22Rv1 (cell line): ENCODE data around the gene ZBTB34.

Experiments
- H3K27ac ChIP-seq: fragments of 450-650 bp; 2 replicates; pipeline ENCODE4 v1.5.1; 2017
- ZFX ChIP-seq: fragments of 450-650 bp; IDR thresholded peaks from 2 replicates; pipeline ENCODE4 v1.6.1; 2017; ENCODE audit warnings: antibody characterized with exemption, borderline replicate concordance
- TF ChIP-seq, protein P1 (sequence below): fragments of 450-650 bp; IDR thresholded peaks from 2 replicates; pipeline ENCODE4 v1.5.1; 2017; ENCODE audit warnings: mild to moderate bottlenecking

Gene ZBTB34

DNA sequence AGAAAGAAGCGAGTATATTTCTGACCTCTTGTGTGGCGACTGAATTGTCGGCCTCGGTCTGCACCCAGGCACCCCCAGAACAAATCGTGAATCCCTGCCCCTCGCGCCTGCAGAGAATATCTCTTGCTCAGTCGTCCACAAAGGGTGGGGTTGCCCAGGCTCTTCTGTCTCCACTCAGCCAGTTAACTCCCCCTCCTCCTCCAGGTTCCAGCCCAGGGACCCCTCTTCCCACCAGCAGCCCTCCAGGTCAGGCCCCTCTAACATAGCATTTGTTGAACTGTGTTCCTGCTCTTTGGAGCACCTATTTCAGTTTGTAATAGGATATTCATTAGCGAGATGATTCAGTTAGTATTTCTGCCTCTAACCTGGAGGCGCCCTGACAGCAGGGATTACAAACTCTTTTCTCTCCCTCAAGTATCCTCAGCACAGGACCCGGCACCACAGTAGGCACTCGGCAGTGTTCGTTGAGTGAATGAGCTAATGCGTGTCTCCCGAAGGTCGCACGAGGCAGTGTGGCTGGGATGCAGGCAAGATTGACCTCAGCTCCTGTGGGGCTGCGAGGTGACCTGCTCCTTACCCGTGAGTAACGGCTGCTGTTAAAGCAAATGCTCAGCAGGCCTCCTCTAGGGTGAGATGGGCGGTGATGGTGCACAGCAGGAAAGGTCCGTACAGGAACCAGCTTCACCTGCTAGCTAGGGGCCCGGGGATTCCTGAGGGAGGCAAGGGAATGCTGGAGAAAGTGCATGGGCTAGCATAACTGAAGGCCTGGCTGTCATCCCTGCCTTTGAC lies 25.8 kb downstream of the ZBTB34 start:
- TF ChIP-seq, protein P1, sequence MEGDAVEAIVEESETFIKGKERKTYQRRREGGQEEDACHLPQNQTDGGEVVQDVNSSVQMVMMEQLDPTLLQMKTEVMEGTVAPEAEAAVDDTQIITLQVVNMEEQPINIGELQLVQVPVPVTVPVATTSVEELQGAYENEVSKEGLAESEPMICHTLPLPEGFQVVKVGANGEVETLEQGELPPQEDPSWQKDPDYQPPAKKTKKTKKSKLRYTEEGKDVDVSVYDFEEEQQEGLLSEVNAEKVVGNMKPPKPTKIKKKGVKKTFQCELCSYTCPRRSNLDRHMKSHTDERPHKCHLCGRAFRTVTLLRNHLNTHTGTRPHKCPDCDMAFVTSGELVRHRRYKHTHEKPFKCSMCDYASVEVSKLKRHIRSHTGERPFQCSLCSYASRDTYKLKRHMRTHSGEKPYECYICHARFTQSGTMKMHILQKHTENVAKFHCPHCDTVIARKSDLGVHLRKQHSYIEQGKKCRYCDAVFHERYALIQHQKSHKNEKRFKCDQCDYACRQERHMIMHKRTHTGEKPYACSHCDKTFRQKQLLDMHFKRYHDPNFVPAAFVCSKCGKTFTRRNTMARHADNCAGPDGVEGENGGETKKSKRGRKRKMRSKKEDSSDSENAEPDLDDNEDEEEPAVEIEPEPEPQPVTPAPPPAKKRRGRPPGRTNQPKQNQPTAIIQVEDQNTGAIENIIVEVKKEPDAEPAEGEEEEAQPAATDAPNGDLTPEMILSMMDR: no peak
- no peak for TF ChIP-seq ZFX
- H3K27ac ChIP-seq: no peak overlapping the region

DNA sequence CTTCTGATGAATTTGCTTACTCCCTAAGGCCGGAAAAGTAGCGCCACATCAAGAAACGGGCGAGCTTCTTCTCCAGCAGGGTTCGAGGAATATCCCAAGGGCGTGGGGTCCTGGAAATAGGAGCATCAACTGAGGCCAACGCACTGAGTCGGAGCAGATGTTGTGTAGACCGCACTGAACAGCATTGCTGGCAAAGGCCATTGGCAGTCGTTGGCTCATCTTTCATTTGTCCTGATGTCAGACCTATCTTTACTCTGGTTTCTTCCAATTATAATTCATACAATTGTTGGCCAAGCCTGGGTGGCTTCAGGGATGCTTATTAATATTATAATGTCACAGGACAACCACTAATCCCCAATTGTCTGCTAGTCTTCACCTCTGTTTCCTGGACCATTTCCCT lies 26.5 kb downstream of the ZBTB34 start:
- TF ChIP-seq, protein P1: no peak
- TF ChIP-seq ZFX: no peak
- no peak overlapping the region for H3K27ac ChIP-seq

DNA sequence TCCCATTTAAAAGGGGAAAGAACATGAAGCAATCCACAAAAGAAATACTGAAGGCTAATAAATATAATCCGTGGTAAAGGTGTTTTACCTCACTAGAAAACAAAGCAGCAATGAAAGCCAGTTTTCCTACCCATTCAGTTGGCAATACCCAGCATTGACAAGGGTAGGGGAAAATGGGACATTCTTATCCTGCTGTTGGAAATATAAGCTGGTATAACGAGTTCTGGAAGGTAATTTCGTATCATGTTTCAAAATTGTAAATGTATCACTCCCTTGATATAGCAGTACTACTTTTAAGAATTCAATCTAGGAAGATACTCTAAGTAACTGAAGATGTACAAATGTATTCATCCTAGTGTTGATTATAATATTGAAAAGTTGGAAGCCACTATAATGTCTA lies 31.2 kb downstream of the ZBTB34 start:
- no peak overlapping the region for H3K27ac ChIP-seq
- TF ChIP-seq, protein P1: no peak
- TF ChIP-seq ZFX: no peak

DNA sequence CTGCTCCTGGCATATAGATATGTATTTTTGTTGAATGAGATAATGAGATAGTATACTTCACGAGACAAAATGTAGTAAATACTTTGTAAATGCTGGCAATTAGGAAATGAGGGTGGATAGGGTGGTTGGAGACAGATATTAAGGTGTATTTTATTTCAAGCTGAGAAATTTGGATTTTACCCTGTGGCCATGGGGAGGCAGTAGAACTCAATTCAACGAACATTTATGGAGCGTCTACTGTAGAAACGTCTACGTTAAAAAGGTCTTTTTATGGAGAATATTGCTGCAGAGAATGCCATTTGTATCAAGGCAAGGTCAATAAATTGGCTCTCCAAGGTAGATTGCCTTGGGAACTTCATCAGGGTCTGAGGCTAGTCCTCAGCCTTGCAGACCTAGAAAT lies 32.6 kb downstream of the ZBTB34 start:
- no peak overlapping the region for H3K27ac ChIP-seq
- no peak for TF ChIP-seq ZFX
- TF ChIP-seq, protein P1: peak; percentile 69

DNA sequence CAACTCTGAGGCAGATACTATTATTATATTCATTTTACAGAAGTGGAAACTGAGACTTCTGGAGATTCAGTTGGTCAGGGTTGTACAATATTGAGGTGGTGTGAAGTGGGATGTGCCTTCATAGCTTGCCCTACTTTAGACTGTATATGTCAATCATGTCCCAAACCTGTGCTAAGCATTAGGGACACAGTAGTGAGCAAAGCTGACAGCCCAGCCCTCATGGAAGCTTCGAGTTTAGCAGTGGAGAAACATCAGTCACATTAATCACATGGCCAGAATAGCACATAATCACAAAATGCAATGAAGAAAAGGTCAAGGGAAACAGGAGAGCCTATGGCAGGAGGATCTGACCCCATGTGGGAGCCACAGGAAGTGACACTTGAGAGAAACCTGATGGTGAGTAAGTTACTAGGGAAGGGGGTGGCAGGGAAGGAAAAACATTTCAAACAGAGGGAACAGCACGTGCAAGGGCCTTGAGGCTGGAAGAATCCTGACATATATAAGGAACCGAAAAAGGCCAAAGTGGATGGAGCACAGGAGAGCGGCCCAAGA lies 33.7 kb downstream of the ZBTB34 start:
- TF ChIP-seq, protein P1: no peak
- TF ChIP-seq ZFX: no peak
- no peak overlapping the region for H3K27ac ChIP-seq

DNA sequence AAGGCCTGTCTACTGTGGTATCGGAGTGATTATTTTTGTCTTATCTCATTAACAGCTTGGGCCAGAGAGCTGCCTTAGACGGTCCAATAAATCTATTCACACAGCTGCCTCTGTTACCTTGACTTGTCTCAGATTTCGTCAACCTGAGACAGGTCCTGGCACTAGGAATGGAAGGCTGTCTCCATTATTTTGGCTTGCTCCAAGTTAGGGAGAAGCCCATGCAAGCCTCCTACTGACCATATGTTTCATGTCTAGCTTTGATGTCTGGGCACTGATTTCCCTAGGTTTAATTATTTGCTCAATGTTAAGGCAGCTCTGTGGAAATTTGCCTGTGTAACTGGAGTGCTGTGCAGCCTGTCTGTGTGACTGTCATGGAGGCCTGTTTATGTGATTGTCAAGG lies 41.8 kb downstream of the ZBTB34 start:
- TF ChIP-seq ZFX: no peak
- TF ChIP-seq, protein P1: no peak
- no peak overlapping the region for H3K27ac ChIP-seq

DNA sequence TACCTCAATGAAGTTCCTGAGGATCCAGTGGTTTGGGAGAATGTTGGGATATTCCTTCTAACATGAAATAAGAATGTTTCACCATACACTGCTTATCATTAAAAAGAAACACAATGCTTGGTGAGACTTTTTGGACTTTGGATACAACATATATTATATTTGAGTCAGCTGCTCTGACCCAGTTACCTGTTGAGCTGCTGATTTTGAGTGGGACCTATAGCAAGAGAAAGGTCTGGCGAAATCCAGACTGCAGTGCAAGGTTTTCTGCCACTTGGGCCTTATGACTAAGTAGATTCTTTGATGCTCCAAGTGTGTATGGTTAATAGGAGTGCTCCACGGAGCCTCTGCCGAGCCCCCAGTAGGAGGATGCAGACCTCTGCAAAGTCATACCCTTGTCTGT lies 44.1 kb downstream of the ZBTB34 start:
- H3K27ac ChIP-seq: no peak overlapping the region
- TF ChIP-seq, protein P1: no peak
- TF ChIP-seq ZFX: no peak
